A549 (cell line): ENCODE results near the gene UBE2D1. TPM values are rescaled to one million over a fixed set of nuclear protein-coding genes. Genes with fewer than 3 reads are reported as not detected.

Experiments used
- ATAC-seq, 2 experiments: fragments of 200-7000 bp in 1 of 2; fragments of >200 bp in 1 of 2; cut with Nextera tagmentation in 1 of 2; cut with Tn5 transposase in 1 of 2; 3 replicates each; pipeline versions ENCODE4 v1.8.0 to v1.9.1; 2018 to 2020; ENCODE audit warnings: mild to moderate bottlenecking in 1 of 2, moderate library complexity in 1 of 2
- CTCF ChIA-PET: fragments of 300-600 bp; sonication (Branson Sonifier 250); formaldehyde crosslinking; extraction: SDS; loops from one replicate; lab custom pipeline; 2021; ENCODE audit warnings: antibody characterized with exemption, inconsistent platforms; lab: Yijun Ruan, JAX
- POLR2A ChIA-PET: fragments of 350-600 bp; formaldehyde crosslinking; extraction: SDS; loops from one replicate; lab custom pipeline; 2021; ENCODE audit warnings: antibody characterized with exemption, inconsistent platforms; lab: Yijun Ruan, JAX
- DNase-seq, 2 experiments: peaks; one replicate each; pipeline versions ENCODE4 v3.0.0 to v3.0.0-alpha.2; 2011 to 2016; ENCODE audit warnings: low read depth in 1 of 2, low spot score in 1 of 2
- FAIRE-seq: peaks from 2 replicates; lab custom pipeline; 2011; peaks lifted over from hg19 to GRCh38; lab: Jason Lieb, UNC
- H3K27ac ChIP-seq, 2 experiments: fragments of >200 bp; sonication (Bioruptor Twin); formaldehyde crosslinking; 3 replicates each; pipeline ENCODE4 v1.5.1; 2016 to 2017
- H3K4me1 ChIP-seq: fragments of >200 bp; sonication (Bioruptor Twin); formaldehyde crosslinking; 3 replicates; pipeline ENCODE4 v1.6.1; 2016
- H3K4me2 ChIP-seq: fragments of >200 bp; sonication (Bioruptor Twin); formaldehyde crosslinking; 3 replicates; pipeline ENCODE4 v1.6.1; 2016
- H3K4me3 ChIP-seq: fragments of >200 bp; sonication (Bioruptor Twin); formaldehyde crosslinking; 3 replicates; pipeline ENCODE4 v1.5.1; 2016
- H3K9me3 ChIP-seq: fragments of >200 bp; sonication (Bioruptor Twin); formaldehyde crosslinking; 3 replicates; pipeline ENCODE4 v1.6.1; 2016
- ATOH8 ChIP-seq: fragments of 250-450 bp; sonication (Bioruptor Pico); IDR thresholded peaks from 2 replicates; pipeline ENCODE4 v1.5.0; 2020; ENCODE audit warnings: low read depth, mild to moderate bottlenecking, moderate library complexity
- BCL3 ChIP-seq: fragments of >200 bp; sonication (Bioruptor Twin); formaldehyde crosslinking; IDR thresholded peaks from 3 replicates; pipeline ENCODE4 v1.6.1; 2016
- CBX2 ChIP-seq: fragments of 200-600 bp; sonication (generic); IDR thresholded peaks from 2 replicates; pipeline ENCODE4 v1.6.1; 2016; ENCODE audit warnings: low read depth, mild to moderate bottlenecking, borderline replicate concordance
- CTCF ChIP-seq: fragments of >200 bp; sonication (Bioruptor Twin); formaldehyde crosslinking; IDR thresholded peaks from 3 replicates; pipeline ENCODE4 v1.5.1; 2016
- E2F6 ChIP-seq: IDR thresholded peaks from 2 replicates; pipeline ENCODE4 v1.6.1; 2012; ENCODE audit warnings: low read depth, borderline replicate concordance
- FOSL2 ChIP-seq, 2 experiments: fragments of 450-650 bp in 1 of 2; fragments of >200 bp in 1 of 2; sonication (Bioruptor Twin) in 1 of 2; formaldehyde crosslinking; IDR thresholded peaks; 2 replicates each; pipeline versions ENCODE4 v1.5.0 to v1.6.1; 2016 to 2020; ENCODE audit warnings: mild to moderate bottlenecking in 1 of 2, moderate library complexity in 1 of 2
- HDAC2 ChIP-seq: fragments of 200-600 bp; sonication (generic); IDR thresholded peaks from 2 replicates; pipeline ENCODE4 v1.6.1; 2016
- HOXB5 ChIP-seq: fragments of 250-450 bp; sonication (Bioruptor Pico); IDR thresholded peaks from 2 replicates; pipeline ENCODE4 v1.5.0; 2020; ENCODE audit warnings: mild to moderate bottlenecking, moderate library complexity
- JUNB ChIP-seq: fragments of >200 bp; sonication (Bioruptor Twin); formaldehyde crosslinking; IDR thresholded peaks from 2 replicates; pipeline ENCODE4 v1.6.1; 2016
- KDM1A ChIP-seq: fragments of 200-600 bp; sonication (generic); IDR thresholded peaks from 2 replicates; pipeline ENCODE4 v1.6.1; 2016; ENCODE audit warnings: low read depth, mild to moderate bottlenecking
- MAFK ChIP-seq: fragments of 450-650 bp; IDR thresholded peaks from 2 replicates; pipeline ENCODE4 v1.6.1; 2014; ENCODE audit not compliant: partially characterized antibody
- MAZ ChIP-seq: fragments of 150-350 bp; IDR thresholded peaks from 2 replicates; pipeline ENCODE4 v1.6.1; 2014; ENCODE audit warnings: antibody characterized with exemption, low read depth, low read length, borderline replicate concordance
- MYC ChIP-seq: IDR thresholded peaks from 2 replicates; pipeline ENCODE4 v1.6.1; 2012; ENCODE audit warnings: mild to moderate bottlenecking, inconsistent platforms, low read length, improper control_type of control experiment, borderline replicate concordance
- NFE2L2 ChIP-seq: fragments of 150-350 bp; conservative IDR thresholded peaks from 2 replicates; pipeline ENCODE4 v1.6.1; 2014; ENCODE audit warnings: low read length
- NPAS2 ChIP-seq: fragments of 250-450 bp; sonication (Bioruptor Pico); IDR thresholded peaks from 2 replicates; pipeline ENCODE4 v1.8.0; 2022; ENCODE audit warnings: mild to moderate bottlenecking, moderate library complexity, borderline replicate concordance
- POLR2A ChIP-seq: IDR thresholded peaks from 2 replicates; pipeline ENCODE4 v1.6.1; 2012; ENCODE audit warnings: mild to moderate bottlenecking, low read length
- RCOR1 ChIP-seq: fragments of 150-350 bp; IDR thresholded peaks from 2 replicates; pipeline ENCODE4 v1.6.1; 2014; ENCODE audit warnings: antibody characterized with exemption, low read length, low read depth
- RFX5 ChIP-seq: fragments of 450-650 bp; IDR thresholded peaks from 2 replicates; pipeline ENCODE4 v1.7.1; 2014; ENCODE audit warnings: antibody characterized with exemption, mild to moderate bottlenecking, moderate library complexity
- RNF2 ChIP-seq: fragments of 200-600 bp; sonication (generic); IDR thresholded peaks from 2 replicates; pipeline ENCODE4 v1.6.1; 2016; ENCODE audit warnings: low read depth, mild to moderate bottlenecking, antibody characterized with exemption, moderate library complexity, borderline replicate concordance
- SREBF2 ChIP-seq: fragments of 450-650 bp; IDR thresholded peaks from 2 replicates; pipeline ENCODE4 v1.6.1; 2014; ENCODE audit warnings: mild to moderate bottlenecking, moderate library complexity
- TP53 ChIP-seq: fragments of 250-450 bp; sonication (Bioruptor Pico); IDR thresholded peaks from 2 replicates; pipeline ENCODE4 v1.5.0; 2021; ENCODE audit warnings: mild to moderate bottlenecking, moderate library complexity
- ZNF302 ChIP-seq: fragments of 250-450 bp; sonication (Bioruptor Pico); IDR thresholded peaks from 2 replicates; pipeline ENCODE4 v1.9.0; 2021; ENCODE audit warnings: inconsistent platforms, mild to moderate bottlenecking, moderate library complexity
- WGBS: methylation state at CpG from one replicate; pipeline ENCODE4 v1.1.6; 2017; ENCODE audit errors: missing lambda C conversion rate; 5-methylcytosine and 5-hydroxymethylcytosine counted together
- polyA plus RNA-seq, 4 experiments: library from polyadenylated mRNA; depleted of rRNA in 3 of 4; stranded (reverse); fragments of >200 nt; fragmentation: RNase III in 1 of 4; extraction: RNeasy Plus Mini Kit Qiagen cat#74134 plus additional on column Dnase treatment in 1 of 4; gene quantifications; 2 replicates in 3 of 4; 3 replicates in 1 of 4; pipeline ENCODE4 v1.2.3, GENCODE V29; 2011 to 2017

Gene UBE2D1
- polyA plus RNA-seq, 2 of the 4 experiments (the other 2 are of a cell fraction), result 18.1 to 40.5 TPM

- no peak overlapping the region for H3K4me3 ChIP-seq
- peak overlapping the region in 1 of 2 experiments; percentile 16; a peak in 1 of 6 replicates for H3K27ac ChIP-seq
- POLR2A ChIA-PET, result interaction anchor here (1.5 kb wide), 1 partner anchor 13 kb away, joined by 3 read pairs; no protein-coding TSS in a partner anchor
- no peak for FAIRE-seq
- H3K9me3 ChIP-seq, result no peaks in the 10 kb centered on the region
- no peak for TF ChIP-seq HDAC2
- no peak for TF ChIP-seq TP53 (CRISPR knock-in tag)
- no peak for TF ChIP-seq ATOH8 (CRISPR knock-in tag)
- no peak for TF ChIP-seq HOXB5 (CRISPR knock-in tag)
- TF ChIP-seq ZNF302 (CRISPR knock-in tag), result no peak
- TF ChIP-seq SREBF2, result no peak
- TF ChIP-seq CTCF, result no peak
- TF ChIP-seq RFX5, result no peak
- TF ChIP-seq KDM1A, result no peak
- TF ChIP-seq MAFK, result no peak
- TF ChIP-seq, all 56 proteins: peak for 0
- ATAC-seq (no peak; a peak in 2 of 6 replicates), DNase-seq (peak in 1 of 2 experiments; percentile 30)
- Histone ChIP-seq H3K4me2 (peak overlapping the region; percentile 40; the same call in 2 of the 3 replicates), H3K4me1 (peaks cover 9% of the 10 kb centered on the region)
- WGBS, result 27% methylated on average over 3 of the region's 3 CpGs
- CTCF ChIA-PET, result interaction anchor here (1.0 to 1.4 kb wide), 3 partner anchors 23 to 63 kb away, joined by 4 to 5 read pairs (median 4); partner anchors contain the start of gene TFAM
Observed at GRCh38 chr10:58322072-58322834, 12.6 kb upstream of the UBE2D1 start.

GRCh38 chr10:58322835-58323209, 12.0 kb upstream of the UBE2D1 start:
- 40% methylated on average over 1 of the region's 1 CpG for WGBS
- FAIRE-seq (no peak), ATAC-seq (no peak), DNase-seq (no peak)
- Histone ChIP-seq H3K27ac (peak overlapping the region in 1 of 2 experiments; percentile 16; a peak in 2 of 6 replicates), H3K9me3 (no peaks in the 10 kb centered on the region), H3K4me2 (peak overlapping the region; percentile 40; the same call in 2 of the 3 replicates), H3K4me3 (no peak overlapping the region), H3K4me1 (peaks cover 9% of the 10 kb centered on the region)
- TF ChIP-seq NFE2L2 (no peak), RNF2 (no peak), MYC (no peak), HDAC2 (no peak), MAZ (no peak), CBX2 (no peak), JUNB (no peak), POLR2A (no peak)
- ChIA-PET CTCF (interaction anchor here (1.7 kb wide), 1 partner anchor 12 kb away, joined by 3 read pairs; no protein-coding TSS in a partner anchor), POLR2A (interaction anchor here (1.5 kb wide), 1 partner anchor 13 kb away, joined by 3 read pairs; no protein-coding TSS in a partner anchor)

- Histone ChIP-seq H3K27ac (no peak overlapping the region), H3K4me2 (no peak overlapping the region), H3K9me3 (no peaks in the 10 kb centered on the region), H3K4me3 (no peak overlapping the region), H3K4me1 (peaks cover 9% of the 10 kb centered on the region)
- DNase-seq, result no peak
- ChIA-PET CTCF (interaction anchor here (1.5 kb wide), 1 partner anchor 58 kb away, joined by 3 read pairs; the partner anchor contains the start of gene TFAM), POLR2A (no interaction called here)
- 84% methylated on average over 15 of the region's 25 CpGs for WGBS
- ATAC-seq, result no peak
- no peak for FAIRE-seq
- TF ChIP-seq NPAS2 (CRISPR knock-in tag) (no peak), RCOR1 (no peak), FOSL2 (IDR thresholded peaks at IDR 0.05) (no peak), FOSL2 (CRISPR knock-in tag; IDR thresholded peaks at IDR 0.05) (no peak), MAFK (no peak), TP53 (CRISPR knock-in tag) (no peak), BCL3 (no peak), E2F6 (no peak)
Observed at GRCh38 chr10:58326967-58327381, 7.8 kb upstream of the UBE2D1 start.
